Stomach (tissue), 9 donors: ENCODE data around the gene POGZ. TPM values are rescaled to one million over a fixed set of nuclear protein-coding genes. Genes with fewer than 3 reads are reported as not detected.
"Not testable (repeated sequence)": the region's sequence is repeated elsewhere in the genome, so short reads cannot be mapped to it uniquely, and the experiment has no call there.

Experiments used
- DNase-seq, 2 donors: peaks; one replicate each; pipeline versions ENCODE4 v3.0.0 to v3.0.0-alpha.2; 2013 to 2019
- H3K27ac ChIP-seq, 5 donors: fragments of 200-600 bp in 4 of 5; sonication (generic) in 4 of 5; one replicate each; pipeline ENCODE4 v1.5.1; 2013 to 2019; ENCODE audit warnings: mild to moderate bottlenecking in 1 of 5, moderate library complexity in 1 of 5
- H3K27me3 ChIP-seq, 3 donors: fragments of 200-600 bp; sonication (generic); one replicate each; pipeline ENCODE4 v1.5.1; 2017 to 2019; ENCODE audit warnings: mixed run types in 1 of 3
- H3K36me3 ChIP-seq, 4 donors: fragments of 200-600 bp; sonication (generic); 1 replicate in 3 of 4; 2 replicates in 1 of 4; pipeline ENCODE4 v1.5.1; 2016 to 2019
- H3K4me1 ChIP-seq, 4 donors: fragments of 200-600 bp; sonication (generic); one replicate each; pipeline ENCODE4 v1.5.1; 2016 to 2019
- H3K4me3 ChIP-seq, 4 donors: fragments of 200-600 bp; sonication (generic) in 3 of 4; one replicate each; pipeline ENCODE4 v1.5.1; 2016 to 2019; ENCODE audit warnings: mild to moderate bottlenecking in 1 of 4
- H3K9me3 ChIP-seq, 4 donors: fragments of 200-600 bp; sonication (generic); one replicate each; pipeline ENCODE4 v1.5.1; 2016 to 2019
- CTCF ChIP-seq, 7 experiments: fragments of 450-650 bp in 4 of 7; fragments of 200-600 bp in 3 of 7; sonication (generic) in 3 of 7; IDR thresholded peaks; one replicate each; pipeline ENCODE4 v1.5.1; 2016 to 2019; ENCODE audit warnings: antibody characterized with exemption in 7 of 7, control low read depth in 2 of 7, mild to moderate bottlenecking in 1 of 7
- EP300 ChIP-seq: sonication (generic); formaldehyde crosslinking; IDR thresholded peaks from one replicate; pipeline ENCODE4 v1.6.1; 2017; ENCODE audit warnings: antibody characterized with exemption
- POLR2A ChIP-seq, 4 donors: fragments of 450-650 bp; IDR thresholded peaks; one replicate each; pipeline ENCODE4 v1.6.1; 2016; ENCODE audit warnings: antibody characterized with exemption in 4 of 4, control low read depth in 2 of 4, mild to moderate bottlenecking in 1 of 4, moderate library complexity in 1 of 4
- POLR2AphosphoS5 ChIP-seq, 3 donors: sonication (generic); formaldehyde crosslinking; IDR thresholded peaks; one replicate each; pipeline ENCODE4 v1.6.1; 2016; ENCODE audit warnings: antibody characterized with exemption in 3 of 3
- WGBS, 5 donors: extraction: QIAGEN DNeasy Blood & Tissue Kit in 3 of 5; methylation state at CpG; one replicate each; pipeline versions ENCODE4 v1.1.5 to v1.1.7; 2013 to 2018; 5-methylcytosine and 5-hydroxymethylcytosine counted together
- intact Hi-C: fragments of 100-400 bp; cut with DNase I; formaldehyde crosslinking; loops from one replicate; pipeline ENCODE4 v1.15.1; 2023; ENCODE audit warnings: low total_unique reads
- polyA plus RNA-seq, 3 donors: library from polyadenylated mRNA; stranded (reverse); fragments of 200-250 nt; gene quantifications; one replicate each; pipeline ENCODE4 v1.2.3, GENCODE V29; 2013
- total RNA-seq, 5 donors: library from RNA; depleted of rRNA; stranded (reverse); fragments of >200 nt; gene quantifications; one replicate each; pipeline versions ENCODE4 v1.1.0 to v1.2.3, GENCODE V29; 2014 to 2016
- donor health status: healthy with polysubstance abuse.
- donor health status: Bipolar disorder and iron deficiency.
- donor health status: healthy.

Gene POGZ
- total and polyA plus RNA-seq, 8 donors, result 7.3 to 124 (median 36.4) TPM

- no peak for DNase-seq
- TF ChIP-seq EP300 (no peak), CTCF (IDR thresholded peaks at IDR 0.05) (no peak), POLR2A (IDR thresholded peaks at IDR 0.05) (no peak), POLR2AphosphoS5 (IDR thresholded peaks at IDR 0.05) (no peak)
- H3K27ac ChIP-seq, result no peak overlapping the region
- WGBS, 5 donors, result 55 to 77% (median 72%) methylated on average over 2 of the region's 2 CpGs
- intact Hi-C loops, result no loop called here
- H3K4me1 ChIP-seq, result peaks cover 8 to 64% (median 23%) of the 10 kb centered on the region in 4 donors
- no peaks in the 10 kb centered on the region for H3K27me3 ChIP-seq
- H3K9me3 ChIP-seq, result no peaks in the 10 kb centered on the region
- peaks cover 0 to 20% (median 2%) of the 10 kb centered on the region in 4 donors for H3K36me3 ChIP-seq
- H3K4me3 ChIP-seq, result no peak overlapping the region
Measured at GRCh38 chr1:151447696-151448095, 11.6 kb downstream of the POGZ start.

DNA sequence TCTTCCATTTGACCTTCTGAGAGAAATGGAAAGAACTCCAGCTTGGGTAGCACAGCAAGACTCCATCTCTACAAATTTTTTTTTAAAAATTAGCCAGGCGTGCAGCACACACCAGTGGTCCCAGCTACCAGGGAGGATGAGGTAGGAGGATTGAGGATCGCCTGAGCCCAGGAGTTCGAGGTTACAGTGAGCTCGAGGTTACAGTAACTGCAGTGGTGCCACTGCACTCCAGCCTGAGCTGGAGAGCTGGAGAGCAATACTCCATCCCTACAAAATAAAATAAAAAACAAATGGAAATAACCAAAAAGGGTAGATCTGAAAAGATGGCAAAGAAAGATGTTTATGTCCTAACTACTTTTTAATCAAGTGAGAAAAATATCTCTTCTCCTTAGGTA is 14.5 kb downstream of the POGZ start:
- no peak overlapping the region for H3K4me3 ChIP-seq
- no peaks in the 10 kb centered on the region for H3K27me3 ChIP-seq
- WGBS, 5 donors, result 57 to 69% (median 59%) methylated on average over 4 of the region's 4 CpGs
- intact Hi-C loops, result no loop called here
- peak overlapping the region in 2 of 5 donors; percentile 14 to 44 for H3K27ac ChIP-seq
- no peaks in the 10 kb centered on the region for H3K9me3 ChIP-seq
- DNase-seq, result no peak
- no peak for TF ChIP-seq POLR2AphosphoS5 (IDR thresholded peaks at IDR 0.05)
- TF ChIP-seq CTCF (IDR thresholded peaks at IDR 0.05), result no peak
- no peak for TF ChIP-seq EP300
- no peak for TF ChIP-seq POLR2A (IDR thresholded peaks at IDR 0.05)
- H3K36me3 ChIP-seq, result peaks cover 0 to 35% (median 15%) of the 10 kb centered on the region in 4 donors
- peaks cover 8 to 71% (median 31%) of the 10 kb centered on the region in 4 donors for H3K4me1 ChIP-seq

- Histone ChIP-seq H3K36me3 (peaks cover 0 to 35% (median 15%) of the 10 kb centered on the region in 4 donors), H3K4me3 (no peak overlapping the region), H3K27ac (peak overlapping the region in 3 of 5 donors; percentile 9 to 44 (median 14)), H3K27me3 (no peaks in the 10 kb centered on the region), H3K9me3 (no peaks in the 10 kb centered on the region), H3K4me1 (peaks cover 8 to 71% (median 34%) of the 10 kb centered on the region in 4 donors)
- TF ChIP-seq POLR2AphosphoS5 (IDR thresholded peaks at IDR 0.05) (peak in 1 of 3 donors; percentile 66), CTCF (IDR thresholded peaks at IDR 0.05) (peak in 5 of 7 experiments; percentile 59 to 73 (median 66)), EP300 (no peak), POLR2A (IDR thresholded peaks at IDR 0.05) (no peak)
- 35 to 42% (median 41%) methylated on average over 4 of the region's 4 CpGs for WGBS, 5 donors
- intact Hi-C loops, result no loop called here
- DNase-seq, result peak; percentile 64 to 89
Measured at GRCh38 chr1:151443846-151444782, 15.2 kb downstream of the POGZ start.

DNA sequence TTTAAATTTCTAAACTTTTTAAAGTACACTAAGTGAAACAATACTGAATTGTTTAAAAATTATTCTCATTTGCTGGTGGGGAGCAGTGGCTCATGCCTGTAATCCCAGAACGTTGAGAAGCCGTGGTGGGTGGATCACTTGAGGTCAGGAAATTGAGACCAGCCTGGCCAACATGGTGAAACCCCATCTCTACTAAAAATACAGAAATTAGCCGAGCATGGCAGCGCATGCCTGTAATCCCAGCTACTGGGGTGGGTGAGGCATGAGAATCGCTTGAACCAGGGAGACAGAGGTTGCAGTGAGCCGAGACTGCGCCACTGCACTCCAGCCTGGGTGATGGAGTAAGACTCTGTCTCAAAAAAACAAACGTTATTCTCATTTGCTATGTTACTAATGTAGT is 21.9 kb downstream of the POGZ start:
- H3K9me3 ChIP-seq, DNase-seq, intact Hi-C loops, H3K27me3 ChIP-seq, H3K27ac ChIP-seq, H3K4me3 ChIP-seq: not testable (repeated sequence)
- 61 to 74% (median 73%) methylated on average over 8 of the region's 8 CpGs for WGBS, 5 donors
- peaks cover 6 to 73% (median 37%) of the 10 kb centered on the region in 4 donors for H3K4me1 ChIP-seq
- H3K36me3 ChIP-seq, result peaks cover 0 to 64% (median 33%) of the 10 kb centered on the region in 4 donors
